Measurements from ENCODE around the gene KCNIP1.

Gene KCNIP1

GRCh38 chr5:170474489-170475274 lies 29.1 kb upstream of the KCNIP1 start:
- TF ChIP-seq JUND (IDR thresholded peaks at IDR 0.05; ENCODE audit: low read depth), result no peak
- in situ Hi-C loops (cut with HindIII; ENCODE audit: low pct_unique_long_range_greater_than_20kb, low sequenced_read_pairs), result no loop called here
- no peak for DNase-seq (ENCODE audit: low read depth in 1 of 2, low spot score in 1 of 2)

- DNase-seq (ENCODE audit: low read depth in 1 of 2, low spot score in 1 of 2), result no peak
- in situ Hi-C loops (cut with HindIII; ENCODE audit: low pct_unique_long_range_greater_than_20kb, low sequenced_read_pairs), result no loop called here
- no peak for TF ChIP-seq JUND (IDR thresholded peaks at IDR 0.05; ENCODE audit: low read depth)
Measured at GRCh38 chr5:170475294-170476000, 28.4 kb upstream of the KCNIP1 start.

GRCh38 chr5:170476704-170477103 lies 27.1 kb upstream of the KCNIP1 start:
- no peak for TF ChIP-seq JUND (IDR thresholded peaks at IDR 0.05; ENCODE audit: low read depth)
- DNase-seq (ENCODE audit: low read depth in 1 of 2, low spot score in 1 of 2), result no peak
- in situ Hi-C loops (cut with HindIII; ENCODE audit: low pct_unique_long_range_greater_than_20kb, low sequenced_read_pairs), result no loop called here

GRCh38 chr5:170477906-170478305 lies 25.9 kb upstream of the KCNIP1 start:
- in situ Hi-C loops (cut with HindIII; ENCODE audit: low pct_unique_long_range_greater_than_20kb, low sequenced_read_pairs), result no loop called here
- DNase-seq (ENCODE audit: low read depth in 1 of 2, low spot score in 1 of 2), result no peak
- TF ChIP-seq JUND (IDR thresholded peaks at IDR 0.05; ENCODE audit: low read depth), result no peak

GRCh38 chr5:170478306-170478705 lies 25.5 kb upstream of the KCNIP1 start:
- DNase-seq (ENCODE audit: low read depth in 1 of 2, low spot score in 1 of 2), result no peak
- in situ Hi-C loops (cut with HindIII; ENCODE audit: low pct_unique_long_range_greater_than_20kb, low sequenced_read_pairs), result no loop called here
- TF ChIP-seq JUND (IDR thresholded peaks at IDR 0.05; ENCODE audit: low read depth), result no peak

GRCh38 chr5:170479484-170479883 lies 24.3 kb upstream of the KCNIP1 start:
- in situ Hi-C loops (cut with HindIII; ENCODE audit: low pct_unique_long_range_greater_than_20kb, low sequenced_read_pairs), result no loop called here
- no peak for TF ChIP-seq JUND (IDR thresholded peaks at IDR 0.05; ENCODE audit: low read depth)
- DNase-seq (ENCODE audit: low read depth in 1 of 2, low spot score in 1 of 2), result no peak

- TF ChIP-seq JUND (IDR thresholded peaks at IDR 0.05; ENCODE audit: low read depth), result no peak
- in situ Hi-C loops (cut with HindIII; ENCODE audit: low pct_unique_long_range_greater_than_20kb, low sequenced_read_pairs), result no loop called here
- no peak for DNase-seq (ENCODE audit: low read depth in 1 of 2, low spot score in 1 of 2)
Measured at GRCh38 chr5:170480260-170480659, 23.6 kb upstream of the KCNIP1 start.

- no peak for DNase-seq (ENCODE audit: low read depth in 1 of 2, low spot score in 1 of 2)
- TF ChIP-seq JUND (IDR thresholded peaks at IDR 0.05; ENCODE audit: low read depth), result no peak
- in situ Hi-C loops (cut with HindIII; ENCODE audit: low pct_unique_long_range_greater_than_20kb, low sequenced_read_pairs), result no loop called here
Measured at GRCh38 chr5:170481849-170482248, 22.0 kb upstream of the KCNIP1 start.

GRCh38 chr5:170482511-170482910 lies 21.3 kb upstream of the KCNIP1 start:
- in situ Hi-C loops (cut with HindIII; ENCODE audit: low pct_unique_long_range_greater_than_20kb, low sequenced_read_pairs), result no loop called here
- TF ChIP-seq JUND (IDR thresholded peaks at IDR 0.05; ENCODE audit: low read depth), result no peak
- no peak for DNase-seq (ENCODE audit: low read depth in 1 of 2, low spot score in 1 of 2)

- in situ Hi-C loops (cut with HindIII; ENCODE audit: low pct_unique_long_range_greater_than_20kb, low sequenced_read_pairs), result no loop called here
- TF ChIP-seq JUND (IDR thresholded peaks at IDR 0.05; ENCODE audit: low read depth), result no peak
- no peak for DNase-seq (ENCODE audit: low read depth in 1 of 2, low spot score in 1 of 2)
Measured at GRCh38 chr5:170483701-170484458, 19.9 kb upstream of the KCNIP1 start.

- DNase-seq (ENCODE audit: low read depth in 1 of 2, low spot score in 1 of 2), result no peak
- in situ Hi-C loops (cut with HindIII; ENCODE audit: low pct_unique_long_range_greater_than_20kb, low sequenced_read_pairs), result no loop called here
- TF ChIP-seq JUND (IDR thresholded peaks at IDR 0.05; ENCODE audit: low read depth), result no peak
Measured at GRCh38 chr5:170484459-170484831, 19.4 kb upstream of the KCNIP1 start.

GRCh38 chr5:170484847-170485615 lies 18.8 kb upstream of the KCNIP1 start:
- no peak for DNase-seq (ENCODE audit: low read depth in 1 of 2, low spot score in 1 of 2)
- no peak for TF ChIP-seq JUND (IDR thresholded peaks at IDR 0.05; ENCODE audit: low read depth)
- in situ Hi-C loops (cut with HindIII; ENCODE audit: low pct_unique_long_range_greater_than_20kb, low sequenced_read_pairs), result no loop called here

Measured in T47D (cell line).